Loucy (cell line): ENCODE data around the gene ADTRP.

ENCODE experiments used
- EZH2phosphoT487 ChIP-seq: fragments of 200-600 bp; IDR thresholded peaks from 2 replicates; pipeline ENCODE4 v1.6.1; 2018; ENCODE audit warnings: antibody characterized with exemption, mild to moderate bottlenecking, moderate library complexity, borderline replicate concordance
- TF ChIP-seq, protein P1 (sequence below): fragments of 200-600 bp; sonication (generic); conservative IDR thresholded peaks from 2 replicates; pipeline ENCODE4 v1.5.1; 2014; ENCODE audit warnings: mild to moderate bottlenecking, antibody characterized with exemption, low read length

- TF ChIP-seq, protein P1, sequence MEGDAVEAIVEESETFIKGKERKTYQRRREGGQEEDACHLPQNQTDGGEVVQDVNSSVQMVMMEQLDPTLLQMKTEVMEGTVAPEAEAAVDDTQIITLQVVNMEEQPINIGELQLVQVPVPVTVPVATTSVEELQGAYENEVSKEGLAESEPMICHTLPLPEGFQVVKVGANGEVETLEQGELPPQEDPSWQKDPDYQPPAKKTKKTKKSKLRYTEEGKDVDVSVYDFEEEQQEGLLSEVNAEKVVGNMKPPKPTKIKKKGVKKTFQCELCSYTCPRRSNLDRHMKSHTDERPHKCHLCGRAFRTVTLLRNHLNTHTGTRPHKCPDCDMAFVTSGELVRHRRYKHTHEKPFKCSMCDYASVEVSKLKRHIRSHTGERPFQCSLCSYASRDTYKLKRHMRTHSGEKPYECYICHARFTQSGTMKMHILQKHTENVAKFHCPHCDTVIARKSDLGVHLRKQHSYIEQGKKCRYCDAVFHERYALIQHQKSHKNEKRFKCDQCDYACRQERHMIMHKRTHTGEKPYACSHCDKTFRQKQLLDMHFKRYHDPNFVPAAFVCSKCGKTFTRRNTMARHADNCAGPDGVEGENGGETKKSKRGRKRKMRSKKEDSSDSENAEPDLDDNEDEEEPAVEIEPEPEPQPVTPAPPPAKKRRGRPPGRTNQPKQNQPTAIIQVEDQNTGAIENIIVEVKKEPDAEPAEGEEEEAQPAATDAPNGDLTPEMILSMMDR = no peak
- no peak for TF ChIP-seq EZH2phosphoT487
These were observed 66.5 kb downstream of the ADTRP start for GRCh38 chr6:11711984-11712711.
